Immature natural killer cell (primary cell): ENCODE data around the gene CHST3. TPM values are rescaled to one million over a fixed set of nuclear protein-coding genes. Genes with fewer than 3 reads are reported as not detected.

Source experiments
- DNase-seq, 3 donors: peaks; one replicate each; pipeline ENCODE4 v3.0.0; 2022; ENCODE audit warnings: mixed read lengths in 1 of 3
- H3K27ac Mint-ChIP-seq, 6 donors: one replicate each; pipeline ENCODE4 v1.8.0; 2020; ENCODE audit warnings: mixed read lengths in 6 of 6, mild to moderate bottlenecking in 5 of 6, inconsistent platforms in 4 of 6, moderate library complexity in 3 of 6
- H3K27me3 Mint-ChIP-seq, 3 donors: one replicate each; pipeline ENCODE4 v1.8.0; 2020 to 2021; ENCODE audit warnings: low read depth in 3 of 3, mild to moderate bottlenecking in 3 of 3, mixed read lengths in 3 of 3, moderate library complexity in 3 of 3, inconsistent platforms in 1 of 3
- H3K36me3 Mint-ChIP-seq, 3 donors: one replicate each; pipeline ENCODE4 v1.8.0; 2020; ENCODE audit warnings: mixed read lengths in 3 of 3, inconsistent platforms in 2 of 3, mild to moderate bottlenecking in 2 of 3
- H3K4me1 Mint-ChIP-seq, 2 donors: one replicate each; pipeline ENCODE4 v1.8.0; 2020; ENCODE audit warnings: inconsistent platforms in 2 of 2, mild to moderate bottlenecking in 2 of 2, mixed read lengths in 2 of 2, moderate library complexity in 1 of 2
- H3K4me3 Mint-ChIP-seq, 5 donors: one replicate each; pipeline ENCODE4 v1.8.0; 2020; ENCODE audit warnings: mild to moderate bottlenecking in 5 of 5, mixed read lengths in 5 of 5, inconsistent platforms in 3 of 5, moderate library complexity in 3 of 5
- H3K9me3 Mint-ChIP-seq, 6 donors: one replicate each; pipeline ENCODE4 v1.8.0; 2020; ENCODE audit warnings: mild to moderate bottlenecking in 6 of 6, mixed read lengths in 6 of 6, inconsistent platforms in 4 of 6, moderate library complexity in 3 of 6
- polyA plus RNA-seq, 3 donors: library from polyadenylated mRNA; unstranded; fragments of 300-500 nt; fragmentation: Illumina TruSeq; gene quantifications; one replicate each; pipeline ENCODE4 v1.2.3, GENCODE V29; 2021

The CHST3 gene
- polyA plus RNA-seq, 3 donors from 2014 or later = not detected

GRCh38 chr10:71938211-71938610 lies 26.0 kb upstream of the CHST3 start:
- H3K9me3 Mint-ChIP-seq = peaks cover 8 to 27% (median 17%) of the 10 kb centered on the region in 6 donors

DNA sequence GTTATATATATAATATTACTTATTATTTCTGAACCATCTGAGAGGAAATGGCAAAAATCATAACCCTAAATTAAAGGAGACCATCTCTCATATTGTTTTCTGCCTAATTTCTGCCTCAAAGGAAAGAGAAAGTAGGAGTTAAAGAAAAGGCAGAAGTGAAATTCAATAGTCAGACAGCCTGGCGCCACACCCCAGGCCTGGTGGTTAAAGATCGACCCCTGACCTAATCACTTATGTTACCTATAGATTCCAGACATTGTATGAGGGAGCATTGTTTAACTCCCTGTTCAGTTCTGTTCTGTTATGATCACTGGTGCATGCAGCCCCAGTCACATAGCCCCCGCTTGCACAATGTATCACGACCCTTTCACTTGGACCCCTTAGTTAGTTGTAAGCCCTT lies 24.9 kb upstream of the CHST3 start:
- Mint-ChIP-seq H3K4me1 (no peaks in the 10 kb centered on the region), H3K27me3 (peaks cover 7 to 13% (median 8%) of the 10 kb centered on the region in 3 donors), H3K36me3 (peaks cover 3 to 12% (median 8%) of the 10 kb centered on the region in 3 donors), H3K4me3 (no peak overlapping the region), H3K9me3 (peaks cover 14 to 36% (median 25%) of the 10 kb centered on the region in 6 donors), H3K27ac (no peak overlapping the region)
- no peak for DNase-seq

More at GRCh38 chr10:71938211-71938610, 26.0 kb upstream of the CHST3 start:
- Mint-ChIP-seq H3K36me3 (peaks cover 3 to 11% (median 11%) of the 10 kb centered on the region in 3 donors), H3K27me3 (peaks cover 5 to 13% (median 7%) of the 10 kb centered on the region in 3 donors), H3K27ac (no peak overlapping the region), H3K4me3 (no peak overlapping the region), H3K4me1 (no peaks in the 10 kb centered on the region)
- no peak for DNase-seq

DNA sequence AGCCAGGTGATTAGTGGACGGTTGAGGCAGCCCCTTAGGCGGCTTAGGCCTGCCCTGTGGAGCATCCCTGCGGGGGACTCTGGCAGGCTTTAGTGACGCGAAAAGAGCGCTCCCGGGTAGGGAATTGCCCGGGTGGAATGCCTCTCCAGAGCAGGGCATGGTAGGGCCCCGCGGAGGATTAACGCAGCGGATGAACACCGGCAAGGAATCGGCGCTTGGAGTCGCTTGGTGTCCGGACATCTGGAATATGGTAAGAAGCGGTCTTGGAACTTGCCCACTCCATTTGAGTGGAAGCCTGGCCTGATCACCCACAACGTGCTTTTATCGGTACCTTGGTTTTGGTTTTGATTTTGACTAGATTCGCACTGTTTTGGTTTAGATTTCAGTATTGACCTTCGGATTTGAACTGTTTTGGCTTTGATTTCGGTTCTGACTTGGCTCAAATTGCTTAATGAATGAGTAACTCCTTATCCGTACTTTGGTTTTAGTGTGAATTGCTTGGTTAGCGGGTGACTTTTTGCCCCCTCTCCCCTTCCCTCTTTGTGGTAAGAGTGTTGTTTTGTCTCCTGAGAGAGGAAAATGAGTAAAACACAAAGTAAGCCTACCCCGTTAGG lies 24.2 kb upstream of the CHST3 start:
- H3K4me1 Mint-ChIP-seq = no peaks in the 10 kb centered on the region

DNA sequence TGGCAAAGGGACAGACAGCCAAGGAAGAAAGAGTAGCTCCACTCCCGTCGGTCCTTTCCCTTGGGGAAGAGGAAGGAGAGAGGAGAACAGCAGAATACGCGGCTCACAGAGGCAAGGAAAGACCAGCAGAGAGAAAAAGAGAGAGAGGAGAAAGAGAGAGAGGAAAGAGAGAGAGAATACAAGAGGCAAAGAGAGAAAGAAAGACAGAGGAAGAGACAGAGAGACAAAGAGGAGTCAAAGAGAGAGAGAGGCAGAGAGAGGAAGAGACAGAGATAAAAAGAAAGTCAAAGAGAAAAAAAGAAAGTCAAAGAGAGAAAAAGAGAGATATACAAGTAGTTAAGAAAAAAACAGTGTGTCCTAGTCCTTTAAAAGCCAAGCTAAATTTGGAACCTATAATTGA lies 23.4 kb upstream of the CHST3 start:
- H3K9me3 Mint-ChIP-seq = peaks cover 21 to 47% (median 33%) of the 10 kb centered on the region in 6 donors
- no peaks in the 10 kb centered on the region for H3K4me1 Mint-ChIP-seq
- no peak overlapping the region for H3K4me3 Mint-ChIP-seq
- H3K36me3 Mint-ChIP-seq = peaks cover 4 to 13% (median 9%) of the 10 kb centered on the region in 3 donors
- no peak for DNase-seq
- H3K27me3 Mint-ChIP-seq = peaks cover 4 to 10% (median 8%) of the 10 kb centered on the region in 3 donors
- H3K27ac Mint-ChIP-seq = no peak overlapping the region

More for the DNA sequence above, 24.2 kb upstream of the CHST3 start:
- Mint-ChIP-seq H3K27ac (no peak overlapping the region), H3K27me3 (peaks cover 4 to 10% (median 9%) of the 10 kb centered on the region in 3 donors), H3K4me3 (peak overlapping the region in 1 of 5 donors; percentile 53), H3K36me3 (peaks cover 3 to 12% (median 8%) of the 10 kb centered on the region in 3 donors), H3K9me3 (peaks cover 14 to 43% (median 28%) of the 10 kb centered on the region in 6 donors)
- peak in 1 of 3 donors; percentile 16 for DNase-seq

- Mint-ChIP-seq H3K9me3 (peaks cover 20 to 52% (median 36%) of the 10 kb centered on the region in 6 donors), H3K27me3 (peaks cover 4 to 13% (median 5%) of the 10 kb centered on the region in 3 donors), H3K4me3 (no peak overlapping the region), H3K4me1 (no peaks in the 10 kb centered on the region), H3K27ac (no peak overlapping the region), H3K36me3 (peaks cover 10 to 18% (median 12%) of the 10 kb centered on the region in 3 donors)
- DNase-seq = no peak
These were observed 22.9 kb upstream of the CHST3 start for GRCh38 chr10:71941318-71941717.

DNA sequence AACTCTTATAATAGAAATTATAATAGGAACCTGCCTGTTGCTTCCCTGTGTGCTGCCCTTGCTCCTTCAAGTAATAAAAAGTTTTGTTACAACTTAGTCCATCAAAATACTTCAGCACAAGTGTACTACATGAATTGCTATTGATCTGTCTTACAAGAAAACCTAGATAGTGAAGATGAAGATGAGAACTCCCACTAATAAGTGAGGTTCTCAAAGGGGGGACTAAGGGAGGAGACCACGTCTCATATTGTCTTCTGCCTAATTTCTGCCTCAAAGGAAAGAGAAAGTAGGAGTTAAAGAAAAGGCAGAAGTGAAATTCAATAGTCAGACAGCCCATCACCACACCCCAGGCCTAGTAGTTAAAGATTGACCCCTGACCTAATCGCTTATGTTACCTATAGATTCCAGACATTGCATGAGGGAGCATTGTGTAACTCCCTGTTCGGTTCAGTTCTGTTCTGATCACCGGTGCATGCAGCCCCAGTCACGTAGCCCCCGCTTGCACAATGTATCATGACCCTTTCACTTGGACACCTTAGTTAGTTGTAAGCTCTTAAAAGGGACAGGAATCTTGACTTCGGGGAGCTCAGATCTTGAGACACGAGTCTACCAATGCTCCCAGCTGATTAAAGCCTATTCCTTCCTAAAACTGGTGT lies 18.2 kb upstream of the CHST3 start:
- H3K36me3 Mint-ChIP-seq = peaks cover 4 to 30% (median 19%) of the 10 kb centered on the region in 3 donors
- peaks cover 36 to 68% (median 45%) of the 10 kb centered on the region in 6 donors for H3K9me3 Mint-ChIP-seq
- H3K4me1 Mint-ChIP-seq = no peaks in the 10 kb centered on the region
- peak in 2 of 3 donors; percentile 10 to 14 for DNase-seq
- H3K4me3 Mint-ChIP-seq = no peak overlapping the region
- no peak overlapping the region for H3K27ac Mint-ChIP-seq
- peaks cover 0 to 9% (median 9%) of the 10 kb centered on the region in 3 donors for H3K27me3 Mint-ChIP-seq

GRCh38 chr10:71946700-71947099 lies 17.5 kb upstream of the CHST3 start:
- peaks cover 0 to 9% (median 9%) of the 10 kb centered on the region in 3 donors for H3K27me3 Mint-ChIP-seq
- peaks cover 30 to 62% (median 44%) of the 10 kb centered on the region in 6 donors for H3K9me3 Mint-ChIP-seq
- no peak for DNase-seq
- no peak overlapping the region for H3K27ac Mint-ChIP-seq
- no peaks in the 10 kb centered on the region for H3K4me1 Mint-ChIP-seq
- H3K36me3 Mint-ChIP-seq = peaks cover 4 to 29% (median 19%) of the 10 kb centered on the region in 3 donors
- no peak overlapping the region for H3K4me3 Mint-ChIP-seq

DNA sequence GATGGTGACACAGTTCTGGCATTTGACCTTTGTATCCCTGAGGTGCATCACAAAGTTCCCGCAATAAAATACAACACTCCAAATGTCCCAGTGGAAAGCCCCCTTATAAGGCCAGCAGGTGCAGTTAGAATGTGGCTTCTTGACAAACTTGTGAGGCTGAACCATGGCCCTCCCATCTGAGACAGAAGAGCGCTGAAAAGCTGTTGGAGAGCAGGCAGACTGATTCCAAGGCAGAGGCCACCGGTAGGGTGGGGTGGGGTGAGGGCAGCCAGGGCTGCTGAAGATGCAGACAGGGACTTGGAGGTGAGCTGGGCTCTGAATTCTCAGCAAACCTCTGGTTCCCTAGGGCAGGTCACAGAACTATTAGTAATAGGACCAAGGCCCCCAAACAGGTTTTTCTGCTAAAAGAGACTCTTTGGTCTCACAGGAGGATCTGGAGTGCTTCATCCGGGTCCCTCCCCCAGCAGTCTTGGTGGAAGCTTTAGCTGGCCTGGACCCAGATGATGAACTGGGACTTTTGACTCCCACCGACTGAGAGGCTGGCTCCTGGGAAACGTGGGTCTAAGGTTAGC lies 15.6 kb upstream of the CHST3 start:
- Mint-ChIP-seq H3K4me1 (no peaks in the 10 kb centered on the region), H3K4me3 (no peak overlapping the region), H3K36me3 (peaks cover 4 to 23% (median 16%) of the 10 kb centered on the region in 3 donors), H3K9me3 (peaks cover 17 to 49% (median 36%) of the 10 kb centered on the region in 6 donors), H3K27me3 (peaks cover 0 to 9% (median 4%) of the 10 kb centered on the region in 3 donors), H3K27ac (no peak overlapping the region)
- DNase-seq = no peak

DNA sequence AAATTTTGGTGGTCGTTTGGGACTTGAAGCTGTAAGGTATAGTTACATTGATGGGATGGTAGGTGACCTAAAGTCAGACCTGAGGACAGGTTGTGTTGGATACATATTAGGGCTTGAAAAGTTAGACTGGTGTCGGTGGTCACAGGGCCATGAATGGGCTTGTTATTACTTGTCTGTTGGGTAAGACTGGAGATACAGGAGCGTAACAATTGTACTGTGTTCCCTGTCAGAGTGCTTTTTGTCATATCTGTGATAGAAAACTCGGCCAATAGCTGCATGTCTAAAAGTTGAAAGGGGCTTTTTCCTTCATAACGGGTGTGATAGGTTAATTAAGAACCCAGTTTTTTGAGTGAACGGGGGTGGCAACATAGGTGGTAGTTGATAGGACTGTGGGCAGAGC lies 13.5 kb upstream of the CHST3 start:
- no peaks in the 10 kb centered on the region for H3K4me1 Mint-ChIP-seq
- peaks cover 9 to 27% (median 15%) of the 10 kb centered on the region in 3 donors for H3K36me3 Mint-ChIP-seq
- H3K9me3 Mint-ChIP-seq = peaks cover 6 to 42% (median 33%) of the 10 kb centered on the region in 6 donors
- no peak overlapping the region for H3K27ac Mint-ChIP-seq
- no peak for DNase-seq
- peaks cover 0 to 9% (median 3%) of the 10 kb centered on the region in 3 donors for H3K27me3 Mint-ChIP-seq
- no peak overlapping the region for H3K4me3 Mint-ChIP-seq

GRCh38 chr10:71952745-71953144 lies 11.4 kb upstream of the CHST3 start:
- no peak overlapping the region for H3K4me3 Mint-ChIP-seq
- H3K36me3 Mint-ChIP-seq = peaks cover 0 to 14% (median 6%) of the 10 kb centered on the region in 3 donors
- peaks cover 10 to 22% (median 18%) of the 10 kb centered on the region in 6 donors for H3K9me3 Mint-ChIP-seq
- no peaks in the 10 kb centered on the region for H3K4me1 Mint-ChIP-seq
- DNase-seq = no peak
- peaks cover 0 to 14% (median 2%) of the 10 kb centered on the region in 3 donors for H3K27me3 Mint-ChIP-seq
- H3K27ac Mint-ChIP-seq = no peak overlapping the region

- H3K9me3 Mint-ChIP-seq = peaks cover 5 to 19% (median 9%) of the 10 kb centered on the region in 6 donors
- H3K36me3 Mint-ChIP-seq = peaks cover 0 to 6% (median 4%) of the 10 kb centered on the region in 3 donors
- no peak for DNase-seq
- H3K4me3 Mint-ChIP-seq = no peak overlapping the region
- peaks cover 9 to 22% (median 13%) of the 10 kb centered on the region in 3 donors for H3K27me3 Mint-ChIP-seq
- no peak overlapping the region for H3K27ac Mint-ChIP-seq
- H3K4me1 Mint-ChIP-seq = no peaks in the 10 kb centered on the region
These were observed 6.5 kb upstream of the CHST3 start for GRCh38 chr10:71957546-71958275.

- DNase-seq = no peak
- Mint-ChIP-seq H3K4me1 (peaks cover 0 to 2% of the 10 kb centered on the region in 2 donors), H3K36me3 (peaks cover 0 to 5% (median 4%) of the 10 kb centered on the region in 3 donors), H3K9me3 (peaks cover 5 to 18% (median 9%) of the 10 kb centered on the region in 6 donors), H3K27ac (no peak overlapping the region), H3K27me3 (peaks cover 9 to 27% (median 15%) of the 10 kb centered on the region in 3 donors), H3K4me3 (no peak overlapping the region)
These were observed 4.7 kb upstream of the CHST3 start for GRCh38 chr10:71959526-71959925.

- H3K9me3 Mint-ChIP-seq = peaks cover 0 to 2% (median 0%) of the 10 kb centered on the region in 6 donors
- H3K4me3 Mint-ChIP-seq = no peak overlapping the region
- H3K36me3 Mint-ChIP-seq = no peaks in the 10 kb centered on the region
- H3K27ac Mint-ChIP-seq = no peak overlapping the region
- DNase-seq = no peak
- peaks cover 9 to 23% (median 20%) of the 10 kb centered on the region in 3 donors for H3K27me3 Mint-ChIP-seq
- peaks cover 0 to 4% of the 10 kb centered on the region in 2 donors for H3K4me1 Mint-ChIP-seq
These were observed 2.4 kb upstream of the CHST3 start for GRCh38 chr10:71961831-71962230.
